Esophagus muscularis mucosa (tissue), 4 donors: ENCODE measurements around the gene CDH15. TPM values are rescaled to one million over a fixed set of nuclear protein-coding genes. Genes with fewer than 3 reads are reported as not detected.
A peak's percentile ranks its signal among the peaks of the same experiment; 100 is the strongest.

Experiments used
- DNase-seq: peaks from one replicate; pipeline ENCODE4 v3.0.0-alpha.2; 2017; ENCODE audit errors: extremely low spot score
- H3K27ac ChIP-seq, 4 donors: fragments of 200-600 bp; sonication (generic); replicated peaks in 1 of 4; 1 replicate in 3 of 4; 2 replicates in 1 of 4; pipeline ENCODE4 v1.5.1; 2016 to 2019; ENCODE audit warnings: mild to moderate bottlenecking in 1 of 4
- H3K27me3 ChIP-seq, 4 donors: fragments of 200-600 bp; sonication (generic); one replicate each; pipeline versions ENCODE4 v1.5.1 to v1.6.0; 2016 to 2019
- H3K36me3 ChIP-seq, 4 donors: fragments of 200-600 bp; sonication (generic); one replicate each; pipeline ENCODE4 v1.5.1; 2016 to 2019
- H3K4me1 ChIP-seq, 4 donors: fragments of 200-600 bp; sonication (generic); one replicate each; pipeline ENCODE4 v1.5.1; 2016 to 2019
- H3K4me3 ChIP-seq, 4 donors: fragments of 200-600 bp; sonication (generic); 1 replicate in 2 of 4; 2 replicates in 2 of 4; pipeline ENCODE4 v1.5.1; 2016 to 2019; ENCODE audit warnings: mild to moderate bottlenecking in 4 of 4, moderate library complexity in 1 of 4
- H3K9me3 ChIP-seq, 4 donors: fragments of 200-600 bp; sonication (generic); 1 replicate in 3 of 4; 2 replicates in 1 of 4; pipeline ENCODE4 v1.5.1; 2016 to 2019
- EP300 ChIP-seq: sonication (generic); formaldehyde crosslinking; IDR thresholded peaks from one replicate; pipeline ENCODE4 v1.6.1; 2017; ENCODE audit warnings: antibody characterized with exemption
- POLR2A ChIP-seq: fragments of 450-650 bp; IDR thresholded peaks from one replicate; pipeline ENCODE4 v1.6.1; 2017; ENCODE audit warnings: antibody characterized with exemption, moderate library complexity, mild to moderate bottlenecking, low read depth
- POLR2AphosphoS5 ChIP-seq, 2 donors: sonication (generic); formaldehyde crosslinking; IDR thresholded peaks; one replicate each; pipeline ENCODE4 v1.6.1; 2017; ENCODE audit warnings: antibody characterized with exemption in 2 of 2
- WGBS: methylation state at CpG from one replicate; pipeline ENCODE4 v1.1.5; 2018; 5-methylcytosine and 5-hydroxymethylcytosine counted together
- intact Hi-C: fragments of 100-400 bp; cut with DNase I; formaldehyde crosslinking; loops from one replicate; pipeline ENCODE4 v1.15.1; 2023
- total RNA-seq, 4 donors: library from RNA; depleted of rRNA; stranded (reverse); fragments of >200 nt; gene quantifications; one replicate each; pipeline versions ENCODE4 v1.1.0 to v1.2.1, GENCODE V29; 2016
- TF ChIP-seq, protein P1 (sequence below), 3 experiments: fragments of 200-600 bp in 2 of 3; fragments of 450-650 bp in 1 of 3; sonication (generic) in 2 of 3; IDR thresholded peaks; one replicate each; pipeline ENCODE4 v1.5.1; 2017 to 2019; ENCODE audit warnings: antibody characterized with exemption in 3 of 3, mild to moderate bottlenecking in 2 of 3, moderate library complexity in 1 of 3

Gene CDH15
- total RNA-seq, 4 donors from 2014 or later: under 0.01 to 0.17 (median 0.13) TPM; not detected in 1

DNA sequence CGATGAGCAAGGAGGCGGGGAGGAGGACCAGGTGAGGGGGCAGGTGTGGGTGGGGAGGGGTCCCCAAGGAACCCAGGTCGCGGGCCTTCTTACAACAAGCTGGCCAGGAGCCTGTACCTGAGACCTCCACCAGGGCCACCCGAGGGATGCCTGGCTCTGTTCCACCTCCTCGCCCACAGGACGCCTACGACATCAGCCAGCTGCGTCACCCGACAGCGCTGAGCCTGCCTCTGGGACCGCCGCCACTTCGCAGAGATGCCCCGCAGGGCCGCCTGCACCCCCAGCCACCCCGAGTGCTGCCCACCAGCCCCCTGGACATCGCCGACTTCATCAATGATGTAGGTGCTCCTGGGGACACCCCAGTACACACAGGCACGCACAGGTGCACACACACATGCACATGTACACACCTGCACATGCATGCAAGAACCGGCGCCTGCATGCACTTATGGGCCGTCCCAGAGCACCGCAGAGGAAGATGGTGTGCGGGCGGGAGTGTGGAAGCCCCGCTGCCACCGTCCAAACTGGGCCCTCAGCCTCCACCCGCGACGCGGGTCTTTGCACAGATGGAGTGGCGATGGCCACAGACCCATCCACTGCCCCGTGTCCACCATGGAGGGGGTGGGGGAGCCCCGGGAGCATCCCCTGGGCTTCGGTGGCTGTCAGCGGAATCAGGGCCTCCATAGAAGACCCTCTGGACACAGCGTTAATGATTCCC is 22.2 kb downstream of the CDH15 start:
- WGBS: 71% methylated on average over 31 of the region's 38 CpGs
- no peak for DNase-seq
- intact Hi-C loops: no loop called here

DNA sequence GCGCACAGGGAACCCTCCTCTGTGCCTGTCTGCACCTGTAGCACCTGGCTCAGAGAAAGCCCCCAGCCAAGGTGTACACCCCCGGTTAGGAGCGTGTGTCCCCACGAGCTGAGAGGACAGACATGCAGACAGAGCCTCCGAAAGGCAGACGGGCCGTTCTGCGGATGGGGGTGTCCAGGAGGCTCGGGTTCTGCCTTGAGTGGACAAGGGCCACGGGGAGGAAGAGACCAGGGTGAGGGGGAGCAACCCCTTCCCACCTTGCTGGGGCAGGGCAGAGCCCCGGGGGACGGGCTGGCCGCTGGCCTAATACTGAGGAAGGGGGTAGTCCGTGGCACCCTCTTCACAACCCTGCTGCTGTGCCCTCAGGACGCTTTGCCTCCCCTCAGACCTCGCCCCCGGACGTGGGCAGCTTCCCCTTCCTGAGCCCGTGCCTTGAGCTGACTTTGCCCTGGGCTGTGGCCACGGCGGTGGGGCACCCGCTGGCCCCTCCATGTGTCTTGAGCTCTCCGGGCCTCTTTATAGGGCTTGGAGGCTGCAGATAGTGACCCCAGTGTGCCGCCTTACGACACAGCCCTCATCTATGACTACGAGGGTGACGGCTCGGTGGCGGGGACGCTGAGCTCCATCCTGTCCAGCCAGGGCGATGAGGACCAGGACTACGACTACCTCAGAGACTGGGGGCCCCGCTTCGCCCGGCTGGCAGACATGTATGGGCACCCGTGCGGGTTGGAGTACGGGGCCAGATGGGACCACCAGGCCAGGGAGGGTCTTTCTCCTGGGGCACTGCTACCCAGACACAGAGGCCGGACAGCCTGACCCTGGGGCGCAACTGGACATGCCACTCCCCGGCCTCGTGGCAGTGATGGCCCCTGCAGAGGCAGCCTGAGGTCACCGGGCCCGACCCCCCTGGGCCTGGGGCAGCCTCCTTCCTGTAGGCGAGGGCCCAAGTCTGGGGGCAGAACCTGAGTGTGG is 23.1 kb downstream of the CDH15 start:
- TF ChIP-seq EP300: no peak
- no peak for TF ChIP-seq POLR2AphosphoS5 (IDR thresholded peaks at IDR 0.05)
- Histone ChIP-seq H3K4me1 (peaks cover 8 to 24% (median 23%) of the 10 kb centered on the region in 4 donors), H3K27ac (no peak overlapping the region), H3K9me3 (no peaks in the 10 kb centered on the region), H3K4me3 (no peak overlapping the region), H3K27me3 (peaks cover 0 to 40% (median 17%) of the 10 kb centered on the region in 4 donors), H3K36me3 (no peaks in the 10 kb centered on the region)
- intact Hi-C loops: no loop called here
- 88% methylated on average over 24 of the region's 45 CpGs for WGBS
- DNase-seq: no peak

More for the DNA sequence above, 22.2 kb downstream of the CDH15 start:
- Histone ChIP-seq H3K4me1 (peaks cover 8 to 24% (median 23%) of the 10 kb centered on the region in 4 donors), H3K9me3 (no peaks in the 10 kb centered on the region), H3K4me3 (peak overlapping the region in 1 of 4 donors; percentile 33), H3K36me3 (no peaks in the 10 kb centered on the region), H3K27me3 (peaks cover 0 to 32% (median 8%) of the 10 kb centered on the region in 4 donors), H3K27ac (no peak overlapping the region)
- TF ChIP-seq POLR2A (no peak), EP300 (no peak), POLR2AphosphoS5 (IDR thresholded peaks at IDR 0.05) (no peak)
- TF ChIP-seq, protein P1, sequence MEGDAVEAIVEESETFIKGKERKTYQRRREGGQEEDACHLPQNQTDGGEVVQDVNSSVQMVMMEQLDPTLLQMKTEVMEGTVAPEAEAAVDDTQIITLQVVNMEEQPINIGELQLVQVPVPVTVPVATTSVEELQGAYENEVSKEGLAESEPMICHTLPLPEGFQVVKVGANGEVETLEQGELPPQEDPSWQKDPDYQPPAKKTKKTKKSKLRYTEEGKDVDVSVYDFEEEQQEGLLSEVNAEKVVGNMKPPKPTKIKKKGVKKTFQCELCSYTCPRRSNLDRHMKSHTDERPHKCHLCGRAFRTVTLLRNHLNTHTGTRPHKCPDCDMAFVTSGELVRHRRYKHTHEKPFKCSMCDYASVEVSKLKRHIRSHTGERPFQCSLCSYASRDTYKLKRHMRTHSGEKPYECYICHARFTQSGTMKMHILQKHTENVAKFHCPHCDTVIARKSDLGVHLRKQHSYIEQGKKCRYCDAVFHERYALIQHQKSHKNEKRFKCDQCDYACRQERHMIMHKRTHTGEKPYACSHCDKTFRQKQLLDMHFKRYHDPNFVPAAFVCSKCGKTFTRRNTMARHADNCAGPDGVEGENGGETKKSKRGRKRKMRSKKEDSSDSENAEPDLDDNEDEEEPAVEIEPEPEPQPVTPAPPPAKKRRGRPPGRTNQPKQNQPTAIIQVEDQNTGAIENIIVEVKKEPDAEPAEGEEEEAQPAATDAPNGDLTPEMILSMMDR (IDR thresholded peaks at IDR 0.05): no peak

DNA sequence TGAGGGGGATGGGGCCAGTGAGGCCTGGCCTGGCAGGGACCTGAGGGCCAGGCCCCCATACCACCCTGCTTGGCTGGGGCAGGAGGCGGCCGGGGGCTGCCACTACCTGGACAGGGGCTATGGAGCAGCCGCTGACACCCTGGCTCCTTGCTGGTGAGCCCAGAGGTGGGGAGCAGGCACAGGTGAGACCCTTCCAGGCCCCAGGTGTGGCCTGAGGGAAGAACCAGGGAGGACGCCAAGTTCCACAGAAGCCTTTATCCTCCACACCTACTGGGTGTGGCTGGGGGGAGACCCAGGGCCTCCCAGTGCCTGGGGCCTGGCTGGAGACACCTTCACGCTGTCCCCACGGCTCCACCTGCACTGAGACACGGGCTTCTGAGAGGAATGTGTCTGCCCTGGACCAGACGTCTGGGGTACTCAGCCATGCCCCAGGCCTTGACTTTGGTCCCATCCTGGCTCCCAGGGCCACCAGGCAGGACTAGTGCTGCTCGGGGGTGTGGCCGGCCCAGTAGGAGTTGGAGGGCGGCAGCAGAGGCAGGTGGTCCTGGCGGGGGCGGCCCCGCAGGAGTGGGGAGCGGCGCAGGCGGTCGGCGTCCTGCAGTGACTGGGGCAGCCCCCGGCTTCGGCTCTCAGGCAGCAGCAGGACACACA is 24.1 kb downstream of the CDH15 start:
- intact Hi-C loops: no loop called here
- WGBS: 93% methylated on average over 3 of the region's 21 CpGs
- H3K27ac ChIP-seq: no peak overlapping the region
- H3K9me3 ChIP-seq: no peaks in the 10 kb centered on the region
- no peak overlapping the region for H3K4me3 ChIP-seq
- TF ChIP-seq POLR2AphosphoS5 (IDR thresholded peaks at IDR 0.05): no peak
- TF ChIP-seq, protein P1 (IDR thresholded peaks at IDR 0.05): no peak
- TF ChIP-seq EP300: no peak
- no peak for TF ChIP-seq POLR2A
- H3K27me3 ChIP-seq: peaks cover 2 to 51% (median 27%) of the 10 kb centered on the region in 4 donors
- H3K4me1 ChIP-seq: peaks cover 10 to 34% (median 31%) of the 10 kb centered on the region in 4 donors
- H3K36me3 ChIP-seq: no peaks in the 10 kb centered on the region
- DNase-seq: no peak

DNA sequence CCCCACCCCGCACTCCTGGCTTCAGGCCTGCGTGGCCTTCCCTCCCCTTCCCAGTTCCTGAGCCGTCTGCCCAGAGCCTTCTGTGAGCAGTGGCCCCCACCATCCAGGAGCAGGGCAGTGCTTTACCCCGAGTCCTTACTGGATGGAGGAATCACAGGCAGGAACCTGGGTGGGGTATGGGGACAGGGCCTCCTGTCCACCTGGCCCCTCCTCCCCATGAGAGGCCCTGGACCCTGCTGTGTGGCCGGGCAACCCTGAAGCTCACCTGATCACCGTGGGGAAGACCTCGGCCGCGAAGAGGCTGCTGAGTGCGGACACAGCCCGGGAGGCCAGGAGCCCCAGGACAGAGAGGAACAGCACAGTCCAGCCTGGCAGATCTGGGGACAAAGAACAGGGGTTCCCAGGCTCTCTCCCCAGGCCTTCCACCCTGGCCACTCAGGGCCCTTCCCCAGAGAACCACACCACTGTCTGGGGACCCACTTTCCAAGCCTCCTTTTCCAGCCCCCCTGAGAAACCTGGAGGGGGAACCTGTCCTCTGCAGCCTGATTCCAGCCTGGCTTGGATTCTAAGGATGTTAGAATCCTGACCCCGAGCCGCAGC is 25.6 kb downstream of the CDH15 start:
- no peaks in the 10 kb centered on the region for H3K9me3 ChIP-seq
- DNase-seq: no peak
- TF ChIP-seq POLR2A (no peak), EP300 (no peak), POLR2AphosphoS5 (IDR thresholded peaks at IDR 0.05) (no peak)
- TF ChIP-seq, protein P1 (IDR thresholded peaks at IDR 0.05): no peak
- H3K27me3 ChIP-seq: peaks cover 6 to 55% (median 34%) of the 10 kb centered on the region in 4 donors
- intact Hi-C loops: no loop called here
- no peak overlapping the region for H3K4me3 ChIP-seq
- 83% methylated on average over 10 of the region's 13 CpGs for WGBS
- peaks cover 8 to 39% (median 35%) of the 10 kb centered on the region in 4 donors for H3K4me1 ChIP-seq
- no peak overlapping the region for H3K27ac ChIP-seq
- no peaks in the 10 kb centered on the region for H3K36me3 ChIP-seq
